ENCODE results near the gene LMBR1.
A peak's percentile ranks its signal among the peaks of the same experiment; 100 is the strongest.

Gene LMBR1

GRCh38 chr7:156842317-156842716 lies 50.7 kb downstream of the LMBR1 start:
- H3K36me3 ChIP-seq (ENCODE audit: control insufficient read depth, insufficient read depth, low read length, severe bottlenecking), result no peaks in the 10 kb centered on the region
- H3K9me3 ChIP-seq (ENCODE audit: control insufficient read depth, low read length), result no peaks in the 10 kb centered on the region
- no peaks in the 10 kb centered on the region for H3K27me3 ChIP-seq (replicated peaks; ENCODE audit: control insufficient read depth, insufficient read depth, low read length)
- no peak overlapping the region for H3K9ac ChIP-seq (ENCODE audit: low read length)
- H3K4me3 ChIP-seq (ENCODE audit: low read length), result no peak overlapping the region
- H3K4me1 ChIP-seq (ENCODE audit: control insufficient read depth, insufficient read depth, low read length), result peaks cover 9% of the 10 kb centered on the region
- DNase-seq (ENCODE audit: low read depth), result no peak

- Histone ChIP-seq H3K4me3 (ENCODE audit: low read length) (no peak overlapping the region), H3K4me1 (ENCODE audit: control insufficient read depth, insufficient read depth, low read length) (peaks cover 9% of the 10 kb centered on the region), H3K9me3 (ENCODE audit: control insufficient read depth, low read length) (no peaks in the 10 kb centered on the region), H3K27me3 (replicated peaks; ENCODE audit: control insufficient read depth, insufficient read depth, low read length) (no peaks in the 10 kb centered on the region), H3K36me3 (ENCODE audit: control insufficient read depth, insufficient read depth, low read length, severe bottlenecking) (no peaks in the 10 kb centered on the region), H3K9ac (ENCODE audit: low read length) (no peak overlapping the region)
- no peak for DNase-seq (ENCODE audit: low read depth)
Observed at GRCh38 chr7:156841497-156841896, 51.5 kb downstream of the LMBR1 start.

DNA sequence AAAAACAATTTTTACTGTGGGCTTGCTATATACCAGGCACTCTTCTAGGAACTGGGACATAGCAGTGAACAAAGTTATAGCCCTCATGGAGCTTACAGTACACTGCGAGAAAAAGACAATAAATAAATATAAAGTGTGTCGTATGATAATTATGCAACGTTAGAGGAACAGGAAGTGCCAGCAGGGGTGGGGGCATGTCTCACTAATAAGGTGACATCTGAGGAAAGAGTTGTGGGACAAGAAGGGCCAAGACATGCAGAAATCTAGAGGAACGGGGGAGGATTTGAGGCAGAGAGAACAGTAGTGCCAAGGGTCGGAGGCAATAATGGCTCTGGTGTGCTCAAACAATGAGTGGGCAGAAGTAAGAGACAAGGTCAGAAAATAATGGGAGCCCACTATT lies 52.8 kb downstream of the LMBR1 start:
- Histone ChIP-seq H3K9ac (ENCODE audit: low read length) (no peak overlapping the region), H3K36me3 (ENCODE audit: control insufficient read depth, insufficient read depth, low read length, severe bottlenecking) (no peaks in the 10 kb centered on the region), H3K4me1 (ENCODE audit: control insufficient read depth, insufficient read depth, low read length) (peaks cover 9% of the 10 kb centered on the region), H3K27me3 (replicated peaks; ENCODE audit: control insufficient read depth, insufficient read depth, low read length) (no peaks in the 10 kb centered on the region), H3K9me3 (ENCODE audit: control insufficient read depth, low read length) (no peaks in the 10 kb centered on the region), H3K4me3 (ENCODE audit: low read length) (no peak overlapping the region)
- no peak for DNase-seq (ENCODE audit: low read depth)

DNA sequence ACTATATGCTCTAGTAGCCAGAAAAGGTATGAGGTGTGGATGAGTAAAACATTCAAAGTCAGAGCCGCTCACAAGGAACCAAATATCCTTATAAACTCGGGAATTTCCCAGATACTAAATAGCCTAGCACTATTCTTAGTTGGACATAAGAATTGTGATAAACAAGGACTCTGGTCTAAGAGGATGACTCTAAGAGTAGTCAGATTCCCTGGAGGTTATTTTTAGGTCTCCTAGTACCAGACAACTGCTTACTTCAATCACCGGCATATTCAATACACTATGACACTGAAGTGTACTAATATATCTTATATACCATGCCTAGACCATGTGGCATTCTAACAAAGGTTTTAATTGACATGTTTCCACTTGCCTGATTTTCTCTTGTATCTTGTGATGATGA lies 56.5 kb downstream of the LMBR1 start:
- H3K9me3 ChIP-seq (ENCODE audit: control insufficient read depth, low read length), result no peaks in the 10 kb centered on the region
- H3K4me1 ChIP-seq (ENCODE audit: control insufficient read depth, insufficient read depth, low read length), result peaks cover 9% of the 10 kb centered on the region
- H3K4me3 ChIP-seq (ENCODE audit: low read length), result no peak overlapping the region
- H3K36me3 ChIP-seq (ENCODE audit: control insufficient read depth, insufficient read depth, low read length, severe bottlenecking), result peaks cover 6% of the 10 kb centered on the region
- no peaks in the 10 kb centered on the region for H3K27me3 ChIP-seq (replicated peaks; ENCODE audit: control insufficient read depth, insufficient read depth, low read length)
- H3K9ac ChIP-seq (ENCODE audit: low read length), result no peak overlapping the region
- DNase-seq (ENCODE audit: low read depth), result no peak

DNA sequence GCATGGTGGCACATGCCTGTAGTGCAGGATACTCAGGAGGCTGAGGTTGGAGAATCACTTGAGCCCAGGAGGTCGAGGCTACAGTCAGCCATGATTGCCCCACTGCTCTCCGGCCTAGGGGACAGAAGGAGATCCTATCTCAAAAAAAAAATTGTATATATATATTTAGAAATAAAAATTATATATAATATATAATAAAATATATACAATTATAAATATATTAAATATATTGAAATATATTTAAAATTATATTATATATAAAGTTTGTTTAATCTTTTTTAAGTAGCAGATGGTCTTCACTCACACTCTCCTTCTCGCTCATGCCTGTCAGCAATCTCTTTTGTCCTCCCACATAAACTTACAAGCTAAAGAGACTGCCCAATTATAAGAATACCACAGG lies 58.5 kb downstream of the LMBR1 start:
- Histone ChIP-seq H3K4me3 (ENCODE audit: low read length) (no peak overlapping the region), H3K4me1 (ENCODE audit: control insufficient read depth, insufficient read depth, low read length) (peaks cover under 1% of the 10 kb centered on the region), H3K9me3 (ENCODE audit: control insufficient read depth, low read length) (no peaks in the 10 kb centered on the region), H3K27me3 (replicated peaks; ENCODE audit: control insufficient read depth, insufficient read depth, low read length) (no peaks in the 10 kb centered on the region), H3K36me3 (ENCODE audit: control insufficient read depth, insufficient read depth, low read length, severe bottlenecking) (peaks cover 6% of the 10 kb centered on the region), H3K9ac (ENCODE audit: low read length) (no peak overlapping the region)
- no peak for DNase-seq (ENCODE audit: low read depth)

- no peaks in the 10 kb centered on the region for H3K27me3 ChIP-seq (replicated peaks; ENCODE audit: control insufficient read depth, insufficient read depth, low read length)
- peaks cover 6% of the 10 kb centered on the region for H3K36me3 ChIP-seq (ENCODE audit: control insufficient read depth, insufficient read depth, low read length, severe bottlenecking)
- no peak for DNase-seq (ENCODE audit: low read depth)
- H3K9ac ChIP-seq (ENCODE audit: low read length), result no peak overlapping the region
- no peak overlapping the region for H3K4me3 ChIP-seq (ENCODE audit: low read length)
- H3K9me3 ChIP-seq (ENCODE audit: control insufficient read depth, low read length), result no peaks in the 10 kb centered on the region
- no peaks in the 10 kb centered on the region for H3K4me1 ChIP-seq (ENCODE audit: control insufficient read depth, insufficient read depth, low read length)
Observed at GRCh38 chr7:156833312-156833711, 59.7 kb downstream of the LMBR1 start.

DNA sequence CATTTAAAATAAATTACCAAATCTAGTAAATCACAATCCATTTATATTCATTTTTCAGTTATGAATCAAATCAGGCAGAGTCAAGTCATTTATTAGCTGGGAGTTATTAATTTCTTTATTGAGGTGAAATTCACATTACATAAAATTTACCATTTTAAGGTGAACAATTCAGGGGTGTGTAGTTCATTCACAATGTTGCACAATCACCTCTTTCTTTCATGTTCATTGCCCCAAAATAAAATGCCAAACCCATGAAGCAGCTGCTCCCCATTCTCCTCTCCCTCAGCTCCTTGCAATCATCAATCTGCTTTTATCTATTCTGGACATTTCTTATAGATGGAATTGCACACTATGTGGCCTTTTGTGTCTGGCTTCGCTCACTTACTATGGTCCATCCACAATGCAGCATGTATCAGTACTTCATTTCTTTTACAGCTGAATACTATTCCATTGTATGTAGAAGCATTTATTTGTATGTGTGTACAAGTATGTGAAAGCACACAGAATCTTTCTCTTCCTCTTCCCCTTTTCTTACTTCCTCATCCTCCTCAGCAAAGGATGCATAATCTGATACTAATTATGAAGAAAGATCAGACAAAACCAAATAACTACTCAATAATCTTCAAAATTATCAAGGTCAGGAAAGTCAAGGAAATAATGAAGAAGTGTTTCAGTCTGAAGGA lies 60.6 kb downstream of the LMBR1 start:
- H3K4me3 ChIP-seq (ENCODE audit: low read length), result no peak overlapping the region
- no peak for DNase-seq (ENCODE audit: low read depth)
- no peaks in the 10 kb centered on the region for H3K27me3 ChIP-seq (replicated peaks; ENCODE audit: control insufficient read depth, insufficient read depth, low read length)
- H3K9ac ChIP-seq (ENCODE audit: low read length), result no peak overlapping the region
- H3K4me1 ChIP-seq (ENCODE audit: control insufficient read depth, insufficient read depth, low read length), result no peaks in the 10 kb centered on the region
- H3K36me3 ChIP-seq (ENCODE audit: control insufficient read depth, insufficient read depth, low read length, severe bottlenecking), result peaks cover 6% of the 10 kb centered on the region
- no peaks in the 10 kb centered on the region for H3K9me3 ChIP-seq (ENCODE audit: control insufficient read depth, low read length)

- no peaks in the 10 kb centered on the region for H3K9me3 ChIP-seq (ENCODE audit: control insufficient read depth, low read length)
- H3K36me3 ChIP-seq (ENCODE audit: control insufficient read depth, insufficient read depth, low read length, severe bottlenecking), result peaks cover 6% of the 10 kb centered on the region
- no peaks in the 10 kb centered on the region for H3K4me1 ChIP-seq (ENCODE audit: control insufficient read depth, insufficient read depth, low read length)
- H3K9ac ChIP-seq (ENCODE audit: low read length), result no peak overlapping the region
- no peaks in the 10 kb centered on the region for H3K27me3 ChIP-seq (replicated peaks; ENCODE audit: control insufficient read depth, insufficient read depth, low read length)
- DNase-seq (ENCODE audit: low read depth), result no peak
- H3K4me3 ChIP-seq (ENCODE audit: low read length), result no peak overlapping the region
Observed at GRCh38 chr7:156829669-156830336, 63.2 kb downstream of the LMBR1 start.

DNA sequence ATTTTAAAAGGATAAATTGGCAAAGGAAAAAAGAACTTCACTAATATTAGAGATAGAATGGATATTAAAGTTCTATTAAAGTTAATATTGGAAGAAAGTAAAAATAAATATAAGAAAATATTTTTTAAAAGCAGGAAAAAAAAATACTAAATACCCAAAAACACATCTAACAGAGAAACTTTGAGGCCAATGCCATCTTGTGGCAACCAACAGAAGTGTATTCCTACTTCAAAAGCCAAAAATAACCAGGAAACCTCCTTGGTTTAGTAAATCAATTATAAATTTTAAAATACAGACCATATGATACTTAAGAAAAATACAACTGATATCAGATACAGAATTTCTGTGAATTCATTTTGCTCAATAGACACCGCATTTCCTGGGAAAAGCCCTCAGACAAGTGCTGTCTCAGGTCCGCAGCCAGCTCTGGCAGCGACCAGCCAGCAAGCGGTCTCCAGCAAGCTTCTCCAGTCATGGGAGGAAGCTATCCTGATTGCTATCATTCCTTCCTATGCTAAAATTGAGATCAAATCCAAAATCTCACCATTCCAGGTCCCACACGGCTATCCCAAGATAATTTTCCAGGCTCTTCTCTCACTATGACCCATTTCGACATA lies 65.3 kb downstream of the LMBR1 start:
- Histone ChIP-seq H3K4me3 (ENCODE audit: low read length) (no peak overlapping the region), H3K36me3 (ENCODE audit: control insufficient read depth, insufficient read depth, low read length, severe bottlenecking) (peaks cover 5% of the 10 kb centered on the region), H3K4me1 (ENCODE audit: control insufficient read depth, insufficient read depth, low read length) (peaks cover 6% of the 10 kb centered on the region), H3K9me3 (ENCODE audit: control insufficient read depth, low read length) (no peaks in the 10 kb centered on the region), H3K27me3 (replicated peaks; ENCODE audit: control insufficient read depth, insufficient read depth, low read length) (no peaks in the 10 kb centered on the region), H3K9ac (ENCODE audit: low read length) (no peak overlapping the region)
- peak; percentile 67 for DNase-seq (ENCODE audit: low read depth)

DNA sequence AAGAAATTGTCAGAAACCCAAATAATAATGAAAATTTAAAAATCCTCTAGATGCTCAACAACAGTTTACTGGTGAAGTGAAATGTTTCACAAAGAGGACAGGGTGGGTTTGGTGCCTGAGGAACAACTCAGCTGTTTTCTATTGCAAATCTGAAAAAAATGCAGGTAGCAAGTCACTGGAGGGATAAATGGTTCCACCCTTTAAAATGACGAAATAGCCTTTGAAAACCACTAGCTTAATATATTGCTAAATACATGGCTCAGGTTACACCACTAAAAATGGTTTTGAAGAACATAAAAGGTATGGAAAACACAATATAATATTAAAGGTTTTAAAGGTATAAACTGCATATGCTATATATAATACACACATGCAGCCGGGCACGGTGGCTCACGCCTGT lies 69.5 kb downstream of the LMBR1 start:
- no peaks in the 10 kb centered on the region for H3K36me3 ChIP-seq (ENCODE audit: control insufficient read depth, insufficient read depth, low read length, severe bottlenecking)
- H3K27me3 ChIP-seq (replicated peaks; ENCODE audit: control insufficient read depth, insufficient read depth, low read length), result no peaks in the 10 kb centered on the region
- H3K9me3 ChIP-seq (ENCODE audit: control insufficient read depth, low read length), result no peaks in the 10 kb centered on the region
- H3K4me3 ChIP-seq (ENCODE audit: low read length), result no peak overlapping the region
- no peak overlapping the region for H3K9ac ChIP-seq (ENCODE audit: low read length)
- DNase-seq (ENCODE audit: low read depth), result peak; percentile 58
- peaks cover 6% of the 10 kb centered on the region for H3K4me1 ChIP-seq (ENCODE audit: control insufficient read depth, insufficient read depth, low read length)

GRCh38 chr7:156820445-156821063 lies 72.4 kb downstream of the LMBR1 start:
- Histone ChIP-seq H3K9ac (ENCODE audit: low read length) (no peak overlapping the region), H3K4me1 (ENCODE audit: control insufficient read depth, insufficient read depth, low read length) (peaks cover 6% of the 10 kb centered on the region), H3K9me3 (ENCODE audit: control insufficient read depth, low read length) (no peaks in the 10 kb centered on the region), H3K36me3 (ENCODE audit: control insufficient read depth, insufficient read depth, low read length, severe bottlenecking) (no peaks in the 10 kb centered on the region), H3K27me3 (replicated peaks; ENCODE audit: control insufficient read depth, insufficient read depth, low read length) (no peaks in the 10 kb centered on the region), H3K4me3 (ENCODE audit: low read length) (no peak overlapping the region)
- no peak for DNase-seq (ENCODE audit: low read depth)
